ENCODE measurements around the gene ANLN. TPM values are rescaled to one million over a fixed set of nuclear protein-coding genes. Genes with fewer than 3 reads are reported as not detected.

ANLN gene
- polyA plus RNA-seq, 1 experiment, result 34.0 TPM

DNA sequence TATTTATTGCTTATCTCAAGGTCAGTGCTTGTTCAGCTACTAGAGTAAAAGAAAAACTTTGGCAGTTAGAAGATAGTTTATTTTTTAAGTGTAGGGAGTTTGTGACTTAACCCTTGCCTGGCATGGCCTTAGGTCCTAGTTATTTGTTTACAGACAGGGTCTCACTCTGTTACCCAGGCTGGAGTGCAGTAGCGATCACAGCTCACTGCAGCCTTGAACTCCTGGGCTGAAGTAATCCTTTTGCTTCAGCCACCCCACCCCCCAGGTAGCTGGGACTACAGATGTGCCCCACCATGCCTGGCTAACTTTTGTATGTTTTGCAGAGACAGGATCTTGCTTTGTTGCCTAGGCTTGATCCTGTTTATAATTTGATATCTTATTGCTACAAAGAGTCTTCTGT lies 4.2 kb downstream of the ANLN start:
- POLR2A ChIA-PET, result no interaction called here

DNA sequence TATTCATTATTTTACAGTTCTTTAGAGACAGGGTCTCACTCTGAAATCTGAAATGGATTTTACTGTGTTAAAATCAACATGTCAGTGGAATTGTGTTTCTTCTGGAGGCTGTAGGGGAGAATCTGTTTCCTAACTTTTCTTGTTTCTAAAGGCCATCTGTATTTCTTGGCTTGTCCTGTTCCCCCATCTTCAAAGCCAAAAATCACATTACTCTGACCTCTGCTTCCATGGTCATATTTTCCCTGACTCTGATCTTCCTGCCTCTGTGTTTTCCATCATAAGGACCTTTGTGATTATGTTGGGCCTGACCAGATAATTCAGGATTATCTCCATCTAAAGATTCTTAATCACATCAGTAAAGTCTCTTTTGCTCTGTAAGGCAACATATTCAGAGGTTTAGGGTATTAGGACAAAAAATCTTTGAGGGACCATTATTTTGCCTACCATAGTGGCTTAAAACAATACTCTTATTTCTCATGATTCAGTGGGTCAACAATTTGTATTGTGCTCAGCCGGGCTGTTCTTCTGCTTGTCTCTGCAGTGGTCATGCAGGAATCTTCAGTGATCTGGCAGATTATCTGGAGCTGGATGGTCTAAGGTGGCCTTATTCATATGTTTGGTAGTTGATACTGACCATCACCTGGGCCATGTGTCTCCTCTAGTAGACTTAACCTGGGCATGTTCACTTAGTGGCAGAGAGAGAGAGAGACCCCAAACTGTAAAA lies 5.7 kb downstream of the ANLN start:
- ChIA-PET POLR2A (no interaction called here), CTCF (interaction anchor here (4.3 kb wide), 1 partner anchor 46 kb away, joined by 33 read pairs; no protein-coding TSS in a partner anchor)
- Histone ChIP-seq H3K27me3 (ENCODE audit: control insufficient read depth, insufficient read depth, low read length) (no peaks in the 10 kb centered on the region), H3K9me3 (ENCODE audit: control insufficient read depth, insufficient read depth, low read length) (no peaks in the 10 kb centered on the region), H3K27ac (ENCODE audit: low read depth, low read length) (no peak overlapping the region), H3K4me3 (ENCODE audit: low read depth, low read length) (no peak overlapping the region)
- DNase-seq (ENCODE audit: low read depth, low spot score), result no peak
- TF ChIP-seq, protein P1, sequence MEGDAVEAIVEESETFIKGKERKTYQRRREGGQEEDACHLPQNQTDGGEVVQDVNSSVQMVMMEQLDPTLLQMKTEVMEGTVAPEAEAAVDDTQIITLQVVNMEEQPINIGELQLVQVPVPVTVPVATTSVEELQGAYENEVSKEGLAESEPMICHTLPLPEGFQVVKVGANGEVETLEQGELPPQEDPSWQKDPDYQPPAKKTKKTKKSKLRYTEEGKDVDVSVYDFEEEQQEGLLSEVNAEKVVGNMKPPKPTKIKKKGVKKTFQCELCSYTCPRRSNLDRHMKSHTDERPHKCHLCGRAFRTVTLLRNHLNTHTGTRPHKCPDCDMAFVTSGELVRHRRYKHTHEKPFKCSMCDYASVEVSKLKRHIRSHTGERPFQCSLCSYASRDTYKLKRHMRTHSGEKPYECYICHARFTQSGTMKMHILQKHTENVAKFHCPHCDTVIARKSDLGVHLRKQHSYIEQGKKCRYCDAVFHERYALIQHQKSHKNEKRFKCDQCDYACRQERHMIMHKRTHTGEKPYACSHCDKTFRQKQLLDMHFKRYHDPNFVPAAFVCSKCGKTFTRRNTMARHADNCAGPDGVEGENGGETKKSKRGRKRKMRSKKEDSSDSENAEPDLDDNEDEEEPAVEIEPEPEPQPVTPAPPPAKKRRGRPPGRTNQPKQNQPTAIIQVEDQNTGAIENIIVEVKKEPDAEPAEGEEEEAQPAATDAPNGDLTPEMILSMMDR (IDR thresholded peaks at IDR 0.05; ENCODE audit: low read depth, low read length), result no peak

More for the DNA sequence above, 4.2 kb downstream of the ANLN start:
- H3K9me3 ChIP-seq (ENCODE audit: control insufficient read depth, insufficient read depth, low read length), result no peaks in the 10 kb centered on the region
- TF ChIP-seq, protein P1 (IDR thresholded peaks at IDR 0.05; ENCODE audit: low read depth, low read length), result no peak
- no peak overlapping the region for H3K4me3 ChIP-seq (ENCODE audit: low read depth, low read length)
- H3K27me3 ChIP-seq (ENCODE audit: control insufficient read depth, insufficient read depth, low read length), result no peaks in the 10 kb centered on the region
- DNase-seq (ENCODE audit: low read depth, low spot score), result no peak
- CTCF ChIA-PET, result interaction anchor here (4.3 to 4.9 kb wide), 2 partner anchors 27 to 47 kb away, joined by 31 to 33 read pairs; a partner anchor contains a TSS
- H3K27ac ChIP-seq (ENCODE audit: low read depth, low read length), result peak overlapping the region; percentile 60

DNA sequence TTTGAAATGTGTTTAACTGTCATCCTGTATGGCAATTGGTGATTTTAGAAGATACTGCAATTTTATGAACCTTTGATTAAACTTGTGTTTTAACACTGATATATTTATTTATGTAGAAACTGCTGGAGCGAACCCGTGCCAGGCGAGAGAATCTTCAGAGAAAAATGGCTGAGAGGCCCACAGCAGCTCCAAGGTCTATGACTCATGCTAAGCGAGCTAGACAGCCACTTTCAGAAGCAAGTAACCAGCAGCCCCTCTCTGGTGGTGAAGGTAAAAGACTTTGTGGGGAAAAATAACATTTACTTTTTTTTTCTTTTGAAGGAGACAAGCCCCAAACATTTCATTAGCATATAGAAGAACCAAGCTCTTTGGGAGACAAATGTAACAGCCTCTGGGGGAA lies 6.5 kb downstream of the ANLN start:
- no peak overlapping the region for H3K27ac ChIP-seq (ENCODE audit: low read depth, low read length)
- CTCF ChIA-PET, result no interaction called here

DNA sequence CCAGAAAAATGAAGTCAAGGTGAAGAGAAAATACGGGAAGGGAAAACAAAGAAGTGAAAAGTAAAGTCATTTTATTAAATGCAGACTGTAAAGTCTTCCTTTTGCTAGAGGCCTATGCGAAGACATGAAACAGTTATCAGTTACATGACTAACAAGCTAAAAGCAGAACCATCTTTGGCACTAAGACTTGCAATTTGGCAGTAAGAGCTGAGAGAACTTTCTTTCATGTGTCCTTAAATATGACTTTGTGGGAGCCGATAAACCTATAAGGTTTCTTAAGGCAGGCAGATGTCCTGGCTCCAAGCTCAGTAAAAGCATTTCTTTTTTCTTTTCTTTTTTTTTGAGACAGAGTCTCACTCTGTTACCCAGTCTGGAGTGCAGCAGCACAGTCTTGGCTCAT lies 10.4 kb downstream of the ANLN start:
- Histone ChIP-seq H3K9me3 (ENCODE audit: control insufficient read depth, insufficient read depth, low read length) (no peaks in the 10 kb centered on the region), H3K27ac (ENCODE audit: low read depth, low read length) (no peak overlapping the region), H3K27me3 (ENCODE audit: control insufficient read depth, insufficient read depth, low read length) (no peaks in the 10 kb centered on the region), H3K4me3 (ENCODE audit: low read depth, low read length) (no peak overlapping the region)
- TF ChIP-seq, protein P1 (IDR thresholded peaks at IDR 0.05; ENCODE audit: low read depth, low read length), result no peak
- ChIA-PET POLR2A (interaction anchor here (1.0 to 1.3 kb wide), 3 partner anchors 8 to 11 kb away, joined by 3 to 8 read pairs (median 3); no protein-coding TSS in a partner anchor), CTCF (interaction anchor here (1.1 to 1.9 kb wide), 3 partner anchors 37 to 81 kb away, joined by 3 to 11 read pairs (median 4); no protein-coding TSS in a partner anchor)
- DNase-seq (ENCODE audit: low read depth, low spot score), result no peak

More for the DNA sequence above, 6.5 kb downstream of the ANLN start:
- TF ChIP-seq, protein P1 (IDR thresholded peaks at IDR 0.05; ENCODE audit: low read depth, low read length), result no peak
- no peak overlapping the region for H3K4me3 ChIP-seq (ENCODE audit: low read depth, low read length)
- no peaks in the 10 kb centered on the region for H3K9me3 ChIP-seq (ENCODE audit: control insufficient read depth, insufficient read depth, low read length)
- no peak for DNase-seq (ENCODE audit: low read depth, low spot score)
- POLR2A ChIA-PET, result no interaction called here
- H3K27me3 ChIP-seq (ENCODE audit: control insufficient read depth, insufficient read depth, low read length), result no peaks in the 10 kb centered on the region

DNA sequence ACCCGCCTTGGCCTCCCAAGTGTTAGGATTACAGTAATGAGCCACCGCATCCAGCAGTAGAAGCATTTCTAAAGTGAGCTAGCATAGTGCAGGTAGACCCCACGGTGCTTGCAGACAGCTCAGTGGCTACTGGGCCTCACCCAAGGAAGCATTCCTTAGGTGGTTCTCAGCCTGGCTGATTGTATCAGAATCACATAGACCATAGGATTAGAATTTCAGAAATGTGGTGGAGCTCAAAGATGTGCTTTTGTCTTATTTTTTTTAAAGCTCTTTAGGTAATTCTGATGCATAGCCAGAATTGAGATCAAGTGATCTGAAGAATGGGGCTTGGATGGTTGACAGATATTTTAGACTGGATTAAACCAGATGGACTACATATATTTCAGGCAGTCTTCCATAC lies 10.9 kb downstream of the ANLN start:
- H3K27ac ChIP-seq (ENCODE audit: low read depth, low read length), result no peak overlapping the region
- H3K9me3 ChIP-seq (ENCODE audit: control insufficient read depth, insufficient read depth, low read length), result no peaks in the 10 kb centered on the region
- CTCF ChIA-PET, result interaction anchor here (1.1 to 1.9 kb wide), 2 partner anchors 40 to 81 kb away, joined by 3 to 11 read pairs; no protein-coding TSS in a partner anchor
- POLR2A ChIA-PET, result interaction anchor here (1.0 to 1.3 kb wide), 3 partner anchors 8 to 11 kb away, joined by 3 to 8 read pairs (median 3); no protein-coding TSS in a partner anchor
- H3K4me3 ChIP-seq (ENCODE audit: low read depth, low read length), result no peak overlapping the region
- TF ChIP-seq, protein P1 (IDR thresholded peaks at IDR 0.05; ENCODE audit: low read depth, low read length), result no peak
- H3K27me3 ChIP-seq (ENCODE audit: control insufficient read depth, insufficient read depth, low read length), result no peaks in the 10 kb centered on the region
- no peak for DNase-seq (ENCODE audit: low read depth, low spot score)
